Chondrocyte (in vitro differentiated cells): ENCODE measurements around the gene NEGR1. TPM values are rescaled to one million over a fixed set of nuclear protein-coding genes. Genes with fewer than 3 reads are reported as not detected.

ENCODE experiments used
- DNase-seq: peaks from one replicate; pipeline ENCODE4 v3.0.0; 2021; ENCODE audit warnings: mixed read lengths, low spot score
- H3K27ac Mint-ChIP-seq: one replicate; pipeline ENCODE4 v1.8.0; 2021; ENCODE audit warnings: mild to moderate bottlenecking, moderate library complexity, mixed read lengths; ENCODE audit not compliant: unreplicated experiment
- H3K27me3 Mint-ChIP-seq: 2 replicates; pipeline ENCODE4 v1.8.0; 2021; ENCODE audit warnings: low read depth, mixed read lengths
- H3K36me3 Mint-ChIP-seq: 2 replicates; pipeline ENCODE4 v1.8.0; 2021; ENCODE audit warnings: low read depth, mixed read lengths
- H3K4me1 Mint-ChIP-seq: 2 replicates; pipeline ENCODE4 v1.8.0; 2021; ENCODE audit warnings: low read depth, mild to moderate bottlenecking, mixed read lengths
- H3K4me3 Mint-ChIP-seq: one replicate; pipeline ENCODE4 v1.8.0; 2021; ENCODE audit warnings: mild to moderate bottlenecking, moderate library complexity, mixed read lengths; ENCODE audit not compliant: unreplicated experiment
- H3K9me3 Mint-ChIP-seq: 2 replicates; pipeline ENCODE4 v1.8.0; 2021; ENCODE audit warnings: low read depth, mixed read lengths
- CTCF ChIP-seq: fragments of 200-600 bp; sonication (generic); IDR thresholded peaks from 2 replicates; pipeline ENCODE4 v1.5.0; 2021; ENCODE audit warnings: antibody characterized with exemption, mild to moderate bottlenecking, moderate library complexity
- total RNA-seq: library from RNA; stranded (reverse); gene quantifications from 3 replicates; pipeline ENCODE4 v1.2.1, GENCODE V29; 2021

Gene NEGR1
- total RNA-seq, 1 donor from 2014 or later, result 7.7 TPM

DNA sequence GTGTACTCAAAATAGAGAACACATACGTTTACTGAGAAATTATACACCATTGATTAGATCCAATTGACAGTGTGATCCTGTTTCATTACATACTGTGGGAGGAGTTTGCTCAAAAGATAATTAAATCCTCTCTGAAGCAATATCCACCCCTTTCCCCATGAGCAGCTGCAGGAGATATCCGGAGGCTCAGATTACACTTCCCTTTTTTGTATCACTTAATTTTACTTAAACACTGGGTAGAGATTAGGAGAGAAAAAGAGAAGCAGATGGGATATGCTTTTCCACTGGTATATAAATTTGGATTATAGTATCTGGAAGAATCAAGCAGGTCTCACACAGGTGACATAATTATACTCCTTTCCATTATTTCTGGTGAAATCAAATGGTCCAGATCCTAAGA, 868.2 kb downstream of the NEGR1 start:
- H3K27ac Mint-ChIP-seq, result no peak overlapping the region
- H3K4me3 Mint-ChIP-seq, result no peak overlapping the region
- no peaks in the 10 kb centered on the region for H3K27me3 Mint-ChIP-seq
- DNase-seq, result no peak
- TF ChIP-seq CTCF, result no peak
- no peaks in the 10 kb centered on the region for H3K9me3 Mint-ChIP-seq
- no peaks in the 10 kb centered on the region for H3K36me3 Mint-ChIP-seq
- H3K4me1 Mint-ChIP-seq, result no peaks in the 10 kb centered on the region

GRCh38 chr1:71413441-71414175, 868.7 kb downstream of the NEGR1 start:
- Mint-ChIP-seq H3K4me1 (no peaks in the 10 kb centered on the region), H3K27ac (no peak overlapping the region), H3K9me3 (no peaks in the 10 kb centered on the region), H3K4me3 (no peak overlapping the region), H3K27me3 (no peaks in the 10 kb centered on the region), H3K36me3 (no peaks in the 10 kb centered on the region)
- DNase-seq, result no peak
- TF ChIP-seq CTCF, result no peak

DNA sequence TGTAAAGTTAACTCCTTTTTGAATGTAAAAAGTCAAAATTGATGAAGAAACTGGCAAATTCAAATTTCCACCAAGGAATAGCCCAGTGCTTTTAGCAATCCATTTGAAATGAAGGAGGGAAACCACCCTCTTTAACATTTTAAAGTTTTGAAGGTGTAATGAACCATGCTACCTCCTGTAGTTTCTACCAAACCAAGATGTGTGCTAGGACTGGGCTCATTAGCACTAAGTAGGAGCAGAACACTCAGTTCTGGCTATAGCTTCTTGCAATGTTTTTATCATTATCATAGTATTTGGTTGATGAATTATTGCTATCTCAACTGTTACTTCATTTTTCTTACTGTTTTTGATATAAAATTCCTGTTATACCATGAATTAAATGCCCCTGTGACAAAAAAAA, 882.3 kb downstream of the NEGR1 start:
- DNase-seq, result no peak
- H3K27ac Mint-ChIP-seq, result no peak overlapping the region
- TF ChIP-seq CTCF, result no peak
- H3K4me1 Mint-ChIP-seq, result no peaks in the 10 kb centered on the region
- H3K27me3 Mint-ChIP-seq, result no peaks in the 10 kb centered on the region
- peaks cover 2% of the 10 kb centered on the region for H3K9me3 Mint-ChIP-seq
- no peaks in the 10 kb centered on the region for H3K36me3 Mint-ChIP-seq
- H3K4me3 Mint-ChIP-seq, result no peak overlapping the region

GRCh38 chr1:71399594-71399993, 882.7 kb downstream of the NEGR1 start:
- H3K4me1 Mint-ChIP-seq, result no peaks in the 10 kb centered on the region
- H3K36me3 Mint-ChIP-seq, result no peaks in the 10 kb centered on the region
- H3K27me3 Mint-ChIP-seq, result no peaks in the 10 kb centered on the region
- TF ChIP-seq CTCF, result no peak
- no peak overlapping the region for H3K4me3 Mint-ChIP-seq
- H3K27ac Mint-ChIP-seq, result no peak overlapping the region
- DNase-seq, result no peak
- H3K9me3 Mint-ChIP-seq, result peaks cover 5% of the 10 kb centered on the region

- Mint-ChIP-seq H3K27me3 (no peaks in the 10 kb centered on the region), H3K9me3 (peaks cover 43% of the 10 kb centered on the region), H3K36me3 (peaks cover 3% of the 10 kb centered on the region), H3K4me3 (no peak overlapping the region), H3K27ac (no peak overlapping the region), H3K4me1 (no peaks in the 10 kb centered on the region)
- no peak for DNase-seq
- no peak for TF ChIP-seq CTCF
Observed at GRCh38 chr1:71393301-71393700, 889.0 kb downstream of the NEGR1 start.
